ENCODE data around the gene WFIKKN1.

WFIKKN1 gene

DNA sequence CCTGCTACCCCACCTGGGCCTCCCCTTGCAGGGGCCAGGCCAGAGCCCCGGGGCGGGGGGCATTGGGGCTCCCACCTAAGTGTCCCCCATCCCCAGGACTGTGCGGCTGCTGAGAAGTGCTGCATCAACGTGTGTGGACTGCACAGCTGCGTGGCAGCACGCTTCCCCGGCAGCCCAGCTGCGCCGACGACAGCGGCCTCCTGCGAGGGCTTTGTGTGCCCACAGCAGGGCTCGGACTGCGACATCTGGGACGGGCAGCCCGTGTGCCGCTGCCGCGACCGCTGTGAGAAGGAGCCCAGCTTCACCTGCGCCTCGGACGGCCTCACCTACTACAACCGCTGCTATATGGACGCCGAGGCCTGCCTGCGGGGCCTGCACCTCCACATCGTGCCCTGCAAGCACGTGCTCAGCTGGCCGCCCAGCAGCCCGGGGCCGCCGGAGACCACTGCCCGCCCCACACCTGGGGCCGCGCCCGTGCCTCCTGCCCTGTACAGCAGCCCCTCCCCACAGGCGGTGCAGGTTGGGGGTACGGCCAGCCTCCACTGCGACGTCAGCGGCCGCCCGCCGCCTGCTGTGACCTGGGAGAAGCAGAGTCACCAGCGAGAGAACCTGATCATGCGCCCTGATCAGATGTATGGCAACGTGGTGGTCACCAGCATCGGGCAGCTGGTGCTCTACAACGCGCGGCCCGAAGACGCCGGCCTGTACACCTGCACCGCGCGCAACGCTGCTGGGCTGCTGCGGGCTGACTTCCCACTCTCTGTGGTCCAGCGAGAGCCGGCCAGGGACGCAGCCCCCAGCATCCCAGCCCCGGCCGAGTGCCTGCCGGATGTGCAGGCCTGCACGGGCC is 1.9 kb downstream of the WFIKKN1 start:
- Histone ChIP-seq H3K27ac (ENCODE audit: low read depth, low read length) (no peak overlapping the region), H3K9me3 (ENCODE audit: control insufficient read depth, insufficient read depth, low read length) (no peaks in the 10 kb centered on the region), H3K4me3 (ENCODE audit: low read depth, low read length) (no peak overlapping the region), H3K36me3 (ENCODE audit: control insufficient read depth, insufficient read depth, low read length) (peaks cover 17% of the 10 kb centered on the region), H3K4me1 (ENCODE audit: control insufficient read depth, insufficient read depth, low read length) (peaks cover 28% of the 10 kb centered on the region), H3K27me3 (ENCODE audit: control insufficient read depth, insufficient read depth, low read length) (no peaks in the 10 kb centered on the region), H3K9ac (ENCODE audit: low read depth, low read length) (no peak overlapping the region)

DNA sequence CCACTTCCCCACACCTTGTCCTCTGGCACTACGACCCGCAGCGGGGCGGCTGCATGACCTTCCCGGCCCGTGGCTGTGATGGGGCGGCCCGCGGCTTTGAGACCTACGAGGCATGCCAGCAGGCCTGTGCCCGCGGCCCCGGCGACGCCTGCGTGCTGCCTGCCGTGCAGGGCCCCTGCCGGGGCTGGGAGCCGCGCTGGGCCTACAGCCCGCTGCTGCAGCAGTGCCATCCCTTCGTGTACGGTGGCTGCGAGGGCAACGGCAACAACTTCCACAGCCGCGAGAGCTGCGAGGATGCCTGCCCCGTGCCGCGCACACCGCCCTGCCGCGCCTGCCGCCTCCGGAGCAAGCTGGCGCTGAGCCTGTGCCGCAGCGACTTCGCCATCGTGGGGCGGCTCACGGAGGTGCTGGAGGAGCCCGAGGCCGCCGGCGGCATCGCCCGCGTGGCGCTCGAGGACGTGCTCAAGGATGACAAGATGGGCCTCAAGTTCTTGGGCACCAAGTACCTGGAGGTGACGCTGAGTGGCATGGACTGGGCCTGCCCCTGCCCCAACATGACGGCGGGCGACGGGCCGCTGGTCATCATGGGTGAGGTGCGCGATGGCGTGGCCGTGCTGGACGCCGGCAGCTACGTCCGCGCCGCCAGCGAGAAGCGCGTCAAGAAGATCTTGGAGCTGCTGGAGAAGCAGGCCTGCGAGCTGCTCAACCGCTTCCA is 2.7 kb downstream of the WFIKKN1 start:
- Histone ChIP-seq H3K9ac (ENCODE audit: low read depth, low read length) (no peak overlapping the region), H3K4me1 (ENCODE audit: control insufficient read depth, insufficient read depth, low read length) (peaks cover 34% of the 10 kb centered on the region), H3K27me3 (ENCODE audit: control insufficient read depth, insufficient read depth, low read length) (no peaks in the 10 kb centered on the region), H3K4me3 (ENCODE audit: low read depth, low read length) (no peak overlapping the region), H3K9me3 (ENCODE audit: control insufficient read depth, insufficient read depth, low read length) (no peaks in the 10 kb centered on the region), H3K27ac (ENCODE audit: low read depth, low read length) (no peak overlapping the region), H3K36me3 (ENCODE audit: control insufficient read depth, insufficient read depth, low read length) (peaks cover 17% of the 10 kb centered on the region)

- Histone ChIP-seq H3K27me3 (ENCODE audit: control insufficient read depth, insufficient read depth, low read length) (no peaks in the 10 kb centered on the region), H3K27ac (ENCODE audit: low read depth, low read length) (no peak overlapping the region), H3K4me3 (ENCODE audit: low read depth, low read length) (no peak overlapping the region), H3K36me3 (ENCODE audit: control insufficient read depth, insufficient read depth, low read length) (peaks cover 17% of the 10 kb centered on the region), H3K9me3 (ENCODE audit: control insufficient read depth, insufficient read depth, low read length) (no peaks in the 10 kb centered on the region), H3K4me1 (ENCODE audit: control insufficient read depth, insufficient read depth, low read length) (peaks cover 32% of the 10 kb centered on the region), H3K9ac (ENCODE audit: low read depth, low read length) (no peak overlapping the region)
These were observed 3.4 kb downstream of the WFIKKN1 start for GRCh38 chr16:634051-634670.

DNA sequence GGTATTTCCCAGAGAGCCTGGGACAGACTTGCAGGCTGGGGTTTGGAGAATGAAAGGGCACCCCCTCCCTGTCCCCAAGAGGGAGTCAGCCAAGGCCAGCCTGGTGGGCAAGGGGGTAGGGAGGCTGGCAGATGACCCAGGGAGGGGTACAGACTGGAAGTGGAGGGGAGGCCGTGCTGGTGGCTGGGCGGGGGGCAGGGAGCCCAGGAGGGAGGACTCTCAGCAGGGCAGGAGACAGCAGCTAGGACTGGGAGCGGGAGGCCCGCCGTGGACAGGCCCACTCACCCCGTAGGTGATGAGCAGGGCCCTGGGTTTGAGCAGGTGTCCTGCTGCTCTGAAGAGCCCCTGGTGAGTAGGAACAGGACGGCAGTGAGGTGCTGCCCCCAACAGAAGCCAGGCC is 4.2 kb downstream of the WFIKKN1 start:
- Histone ChIP-seq H3K4me1 (ENCODE audit: control insufficient read depth, insufficient read depth, low read length) (peaks cover 25% of the 10 kb centered on the region; the same call in 1 of the 2 replicates), H3K9ac (ENCODE audit: low read depth, low read length) (no peak overlapping the region), H3K4me3 (ENCODE audit: low read depth, low read length) (peak overlapping the region; percentile 85; the same call in 1 of the 2 replicates), H3K27me3 (ENCODE audit: control insufficient read depth, insufficient read depth, low read length) (no peaks in the 10 kb centered on the region), H3K9me3 (ENCODE audit: control insufficient read depth, insufficient read depth, low read length) (no peaks in the 10 kb centered on the region), H3K27ac (ENCODE audit: low read depth, low read length) (no peak overlapping the region), H3K36me3 (ENCODE audit: control insufficient read depth, insufficient read depth, low read length) (peaks cover 17% of the 10 kb centered on the region)

DNA sequence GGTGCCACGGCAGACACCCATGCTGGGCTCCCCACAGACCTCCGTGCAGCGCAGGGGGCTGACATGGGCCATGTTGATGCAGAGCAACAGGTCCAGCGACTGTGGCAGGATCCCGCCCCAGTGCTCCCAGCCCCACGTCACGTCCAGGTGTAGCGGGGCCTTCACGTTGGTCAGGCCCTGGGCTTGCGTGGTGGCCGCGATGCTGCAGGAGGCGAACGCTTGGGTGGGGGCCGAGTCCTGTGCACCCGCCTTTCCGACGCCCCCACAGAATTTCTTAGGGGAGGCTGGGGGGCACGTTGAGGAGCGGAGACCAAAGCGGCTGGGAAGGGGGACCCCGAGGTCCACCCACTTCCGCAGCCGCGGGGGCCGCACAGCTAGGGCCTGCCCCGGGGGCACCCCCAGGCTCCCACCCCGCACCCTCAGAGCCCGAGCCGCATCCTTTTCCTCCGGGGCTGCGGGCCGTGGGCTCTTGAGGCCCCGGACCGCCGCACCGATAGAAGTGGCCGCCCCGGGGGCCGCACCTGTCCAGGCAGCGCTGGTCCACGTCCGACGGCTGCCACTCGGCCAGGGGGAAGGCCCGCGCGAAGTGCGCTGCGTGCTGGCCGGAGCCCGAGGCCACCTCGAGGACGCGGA is 4.9 kb downstream of the WFIKKN1 start:
- peaks cover 19% of the 10 kb centered on the region; the same call in 1 of the 2 replicates for H3K4me1 ChIP-seq (ENCODE audit: control insufficient read depth, insufficient read depth, low read length)
- H3K27me3 ChIP-seq (ENCODE audit: control insufficient read depth, insufficient read depth, low read length): no peaks in the 10 kb centered on the region
- peak overlapping the region; percentile 50 for H3K27ac ChIP-seq (ENCODE audit: low read depth, low read length)
- peak overlapping the region; percentile 85 for H3K4me3 ChIP-seq (ENCODE audit: low read depth, low read length)
- no peaks in the 10 kb centered on the region for H3K9me3 ChIP-seq (ENCODE audit: control insufficient read depth, insufficient read depth, low read length)
- H3K36me3 ChIP-seq (ENCODE audit: control insufficient read depth, insufficient read depth, low read length): peaks cover 17% of the 10 kb centered on the region
- H3K9ac ChIP-seq (ENCODE audit: low read depth, low read length): peak overlapping the region; percentile 51; the same call in 1 of the 2 replicates

- H3K4me3 ChIP-seq (ENCODE audit: low read depth, low read length): peak within 1 kb of the TSS; percentile 85
- peaks cover 15% of the 10 kb centered on the region; the same call in 1 of the 2 replicates for H3K4me1 ChIP-seq (ENCODE audit: control insufficient read depth, insufficient read depth, low read length)
- peak within 1 kb of the TSS; percentile 61; the same call in 1 of the 2 replicates for H3K9ac ChIP-seq (ENCODE audit: low read depth, low read length)
- no peaks in the 10 kb centered on the region for H3K9me3 ChIP-seq (ENCODE audit: control insufficient read depth, insufficient read depth, low read length)
- peak within 1 kb of the TSS; percentile 83 for H3K27ac ChIP-seq (ENCODE audit: low read depth, low read length)
- no peaks in the 10 kb centered on the region for H3K27me3 ChIP-seq (ENCODE audit: control insufficient read depth, insufficient read depth, low read length)
- peaks cover 17% of the 10 kb centered on the region for H3K36me3 ChIP-seq (ENCODE audit: control insufficient read depth, insufficient read depth, low read length)
These were observed 5.7 kb downstream of the WFIKKN1 start, which contains the start of gene METTL26 for GRCh38 chr16:636206-637080. TSS of gene METTL26 (minus strand) at chr16:636305. CDS start at chr16:636290, 15 bp downstream.

GRCh38 chr16:637081-638018 is 6.6 kb downstream of the WFIKKN1 start:
- H3K27me3 ChIP-seq (ENCODE audit: control insufficient read depth, insufficient read depth, low read length): no peaks in the 10 kb centered on the region
- peak overlapping the region; percentile 85 for H3K4me3 ChIP-seq (ENCODE audit: low read depth, low read length)
- H3K36me3 ChIP-seq (ENCODE audit: control insufficient read depth, insufficient read depth, low read length): peaks cover 17% of the 10 kb centered on the region
- H3K9ac ChIP-seq (ENCODE audit: low read depth, low read length): no peak overlapping the region
- H3K4me1 ChIP-seq (ENCODE audit: control insufficient read depth, insufficient read depth, low read length): peaks cover 15% of the 10 kb centered on the region; the same call in 1 of the 2 replicates
- no peaks in the 10 kb centered on the region for H3K9me3 ChIP-seq (ENCODE audit: control insufficient read depth, insufficient read depth, low read length)
- H3K27ac ChIP-seq (ENCODE audit: low read depth, low read length): peak overlapping the region; percentile 26

DNA sequence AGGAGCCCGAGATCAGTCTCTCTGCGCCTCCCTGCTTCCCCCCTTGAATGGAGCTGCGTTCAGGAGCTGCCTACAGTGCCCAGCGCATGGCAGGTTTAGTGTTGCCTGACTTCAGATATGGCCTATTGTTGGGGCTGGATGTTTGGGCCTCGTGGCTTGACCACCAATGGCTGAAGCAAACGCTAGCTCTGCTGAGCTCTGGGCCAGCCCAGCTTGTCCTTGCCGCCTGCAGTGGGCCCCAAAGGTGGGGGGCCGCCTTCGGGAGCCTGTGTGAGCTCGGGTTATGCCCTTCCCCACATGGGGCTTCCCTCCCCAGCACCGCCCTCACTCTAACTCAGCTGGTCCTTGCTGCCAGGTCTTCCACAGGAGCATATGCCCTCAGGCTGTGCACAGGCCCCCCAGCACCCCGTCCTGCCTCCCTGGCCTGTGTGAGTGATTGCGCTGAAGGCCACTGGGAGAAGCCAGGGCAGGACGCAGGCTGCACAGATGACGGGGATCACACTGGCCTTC is 7.3 kb downstream of the WFIKKN1 start:
- Histone ChIP-seq H3K9me3 (ENCODE audit: control insufficient read depth, insufficient read depth, low read length) (no peaks in the 10 kb centered on the region), H3K36me3 (ENCODE audit: control insufficient read depth, insufficient read depth, low read length) (peaks cover 15% of the 10 kb centered on the region), H3K9ac (ENCODE audit: low read depth, low read length) (no peak overlapping the region), H3K27me3 (ENCODE audit: control insufficient read depth, insufficient read depth, low read length) (no peaks in the 10 kb centered on the region), H3K4me1 (ENCODE audit: control insufficient read depth, insufficient read depth, low read length) (peaks cover 19% of the 10 kb centered on the region), H3K27ac (ENCODE audit: low read depth, low read length) (no peak overlapping the region), H3K4me3 (ENCODE audit: low read depth, low read length) (no peak overlapping the region)

GRCh38 chr16:638836-639235 is 8.1 kb downstream of the WFIKKN1 start:
- Histone ChIP-seq H3K9me3 (ENCODE audit: control insufficient read depth, insufficient read depth, low read length) (no peaks in the 10 kb centered on the region), H3K27me3 (ENCODE audit: control insufficient read depth, insufficient read depth, low read length) (no peaks in the 10 kb centered on the region), H3K27ac (ENCODE audit: low read depth, low read length) (no peak overlapping the region), H3K36me3 (ENCODE audit: control insufficient read depth, insufficient read depth, low read length) (peaks cover 7% of the 10 kb centered on the region; the same call in 1 of the 2 replicates), H3K9ac (ENCODE audit: low read depth, low read length) (no peak overlapping the region), H3K4me1 (ENCODE audit: control insufficient read depth, insufficient read depth, low read length) (peaks cover 19% of the 10 kb centered on the region), H3K4me3 (ENCODE audit: low read depth, low read length) (no peak overlapping the region)

Data from HUES48 (cell line).